HCT116 (cell line): ENCODE results near the gene CAPN10. TPM values are rescaled to one million over a fixed set of nuclear protein-coding genes. Genes with fewer than 3 reads are reported as not detected.

Experiments used
- ATAC-seq: fragments of 200-7000 bp; cut with Tn5 transposase; 2 replicates; pipeline ENCODE4 v1.9.1; 2020; ENCODE audit warnings: mild to moderate bottlenecking, moderate library complexity
- BruUV-seq: library from RNA; stranded (reverse); fragments of 400-500 nt; replicated peaks from 2 replicates; lab custom pipeline; 2021; lab: Mats Ljungman, UMichigan
- CTCF ChIA-PET: fragments of 300-600 bp; sonication (Branson Sonifier 250); formaldehyde crosslinking; loops from one replicate; lab custom pipeline; 2021; ENCODE audit warnings: antibody characterized with exemption; lab: Charles Lee
- POLR2A ChIA-PET: fragments of 300-600, 350-600 bp; sonication (Branson Sonifier 250); formaldehyde crosslinking; loops from one replicate; lab custom pipeline; 2021; ENCODE audit warnings: antibody characterized with exemption; lab: Charles Lee
- RAD21 ChIA-PET, 2 experiments: fragments of 300-600 bp; sonication (Branson Sonifier 250); formaldehyde crosslinking; loops; one replicate each; lab custom pipeline; 2023; ENCODE audit warnings: low total read pairs in 2 of 2; ENCODE audit not compliant: uncharacterized antibody in 2 of 2, unreplicated experiment in 2 of 2, low non-redundant PET in 1 of 2; lab: Charles Lee
- DNase-seq: peaks from one replicate; pipeline ENCODE4 v3.0.0-alpha.2; 2010; ENCODE audit warnings: low read depth, low spot score
- H2AFZ ChIP-seq: fragments of 200-600 bp; shearing (Covaris generic), sonication (generic); 2 replicates; pipeline ENCODE4 v1.6.1; 2017; ENCODE audit warnings: low read depth, mixed run types, mixed read lengths, antibody characterized with exemption, low read length; ENCODE audit not compliant: poor library complexity, severe bottlenecking
- H3K27ac ChIP-seq: 2 replicates; pipeline ENCODE4 v1.5.1; 2012; ENCODE audit warnings: low read depth, low read length
- H3K27me3 ChIP-seq: fragments of 200-600 bp; sonication (generic); 2 replicates; pipeline ENCODE4 v1.6.1; 2016; ENCODE audit warnings: mixed run types, low read length, mixed read lengths; ENCODE audit not compliant: insufficient read depth
- H3K36me3 ChIP-seq, 2 experiments: fragments of 200-500 bp in 1 of 2; fragments of 200-600 bp in 1 of 2; sonication (Bioruptor generic) in 1 of 2; sonication (generic) in 1 of 2; 2 replicates each; pipeline versions ENCODE4 v1.5.1 to v1.6.1; 2014 to 2016; ENCODE audit warnings: low read length in 2 of 2, inconsistent platforms in 1 of 2, mixed read lengths in 1 of 2, mixed run types in 1 of 2; ENCODE audit not compliant: insufficient read depth in 2 of 2, control insufficient read depth in 1 of 2
- H3K4me1 ChIP-seq, 2 experiments: fragments of 200-600 bp in 1 of 2; sonication (generic) in 1 of 2; 2 replicates each; pipeline versions ENCODE4 v1.5.1 to v1.6.1; 2012 to 2017; ENCODE audit warnings: low read length in 2 of 2, inconsistent platforms in 1 of 2, mild to moderate bottlenecking in 1 of 2, mixed read lengths in 1 of 2, mixed run types in 1 of 2, moderate library complexity in 1 of 2; ENCODE audit not compliant: insufficient read depth in 2 of 2, control insufficient read depth in 1 of 2
- H3K4me2 ChIP-seq: fragments of 200-600 bp; sonication (generic); 2 replicates; pipeline ENCODE4 v1.6.1; 2017; ENCODE audit warnings: mixed run types, low read length, mixed read lengths
- H3K4me3 ChIP-seq, 2 experiments: fragments of 200-600 bp in 1 of 2; sonication (generic) in 1 of 2; replicated peaks in 1 of 2; 2 replicates each; pipeline ENCODE4 v1.5.1; 2011 to 2016; ENCODE audit warnings: low read length in 2 of 2, control low read depth in 1 of 2, low read depth in 1 of 2, mild to moderate bottlenecking in 1 of 2, mixed read lengths in 1 of 2, mixed run types in 1 of 2
- H3K79me2 ChIP-seq: fragments of 200-600 bp; sonication (generic); 2 replicates; pipeline ENCODE4 v1.6.1; 2017; ENCODE audit warnings: mild to moderate bottlenecking, mixed run types, low read length, moderate library complexity, mixed read lengths; ENCODE audit not compliant: insufficient read depth
- H3K9ac ChIP-seq: fragments of 200-600 bp; sonication (generic); 2 replicates; pipeline ENCODE4 v1.6.1; 2016; ENCODE audit warnings: low read length, mixed read lengths
- H3K9me2 ChIP-seq: fragments of 200-600 bp; sonication (generic), shearing (Covaris generic); 2 replicates; pipeline ENCODE4 v1.6.1; 2017; ENCODE audit warnings: mixed run types, mild to moderate bottlenecking, moderate library complexity; ENCODE audit not compliant: insufficient read depth
- H3K9me3 ChIP-seq, 2 experiments: fragments of 200-500 bp in 1 of 2; fragments of 200-600 bp in 1 of 2; sonication (Bioruptor generic) in 1 of 2; sonication (generic) in 1 of 2; 2 replicates each; pipeline ENCODE4 v1.6.1; 2014 to 2017; ENCODE audit warnings: low read length in 2 of 2, mixed read lengths in 2 of 2, inconsistent platforms in 1 of 2, low read depth in 1 of 2, mild to moderate bottlenecking in 1 of 2, mixed run types in 1 of 2, moderate library complexity in 1 of 2; ENCODE audit not compliant: control insufficient read depth in 1 of 2, insufficient read depth in 1 of 2
- H4K20me1 ChIP-seq: fragments of 200-600 bp; sonication (generic), shearing (Covaris generic); 2 replicates; pipeline ENCODE4 v1.6.1; 2017; ENCODE audit warnings: mixed run types, mild to moderate bottlenecking, moderate library complexity; ENCODE audit not compliant: insufficient read depth
- CTCF ChIP-seq, 3 experiments: fragments of 200-600 bp in 1 of 3; sonication (generic) in 1 of 3; IDR thresholded peaks in 2 of 3; conservative IDR thresholded peaks in 1 of 3; 2 replicates each; pipeline ENCODE4 v1.5.1; 2012 to 2017; ENCODE audit warnings: low read depth in 2 of 3, low read length in 2 of 3, antibody characterized with exemption in 1 of 3, borderline replicate concordance in 1 of 3, control low read depth in 1 of 3, mild to moderate bottlenecking in 1 of 3, mixed read lengths in 1 of 3, mixed run types in 1 of 3, moderate library complexity in 1 of 3; ENCODE audit not compliant: insufficient read depth in 1 of 3
- EGR1 ChIP-seq: IDR thresholded peaks from 2 replicates; pipeline ENCODE4 v1.6.1; 2012; ENCODE audit warnings: low read depth
- EZH2 ChIP-seq: fragments of 200-600 bp; sonication (generic); IDR thresholded peaks from 2 replicates; pipeline ENCODE4 v1.6.1; 2017; ENCODE audit warnings: antibody characterized with exemption, mixed run types
- POLR2A ChIP-seq: IDR thresholded peaks from 2 replicates; pipeline ENCODE4 v1.7.0; 2011; ENCODE audit warnings: borderline replicate concordance; ENCODE audit not compliant: insufficient read depth, insufficient read length; ENCODE audit errors: extremely low read depth
- SIN3A ChIP-seq: IDR thresholded peaks from 2 replicates; pipeline ENCODE4 v1.6.1; 2012; ENCODE audit warnings: low read depth
- SP1 ChIP-seq: IDR thresholded peaks from 2 replicates; pipeline ENCODE4 v1.6.1; 2012; ENCODE audit warnings: low read depth
- ZBTB33 ChIP-seq: IDR thresholded peaks from 2 replicates; pipeline ENCODE4 v1.6.1; 2011; ENCODE audit warnings: mild to moderate bottlenecking, low read length, moderate library complexity; ENCODE audit not compliant: insufficient replicate concordance; ENCODE audit errors: extremely low read depth
- intact Hi-C: fragments of 100-400 bp; cut with micrococcal nuclease; formaldehyde crosslinking; loops from 2 replicates; pipeline ENCODE4 v1.10.0; 2022
- total RNA-seq: library from RNA; stranded (reverse); gene quantifications from one replicate; pipeline ENCODE4 v1.2.1, GENCODE V29; 2021; ENCODE audit not compliant: unreplicated experiment

Gene CAPN10
- total RNA-seq, 1 experiment from 2014 or later: 40.7 TPM

- H3K27me3 ChIP-seq: peaks cover 20% of the 10 kb centered on the region
- ChIA-PET CTCF (no interaction called here), POLR2A (no interaction called here), RAD21 (no interaction called here)
- intact Hi-C loops: no loop called here
- no peak overlapping the region for H3K27ac ChIP-seq
- DNase-seq (no peak), ATAC-seq (no peak)
- H3K9me2 ChIP-seq: no peaks in the 10 kb centered on the region
- no peaks in the 10 kb centered on the region; a peak in 1 of 4 replicates for H3K9me3 ChIP-seq
- no peak overlapping the region for H3K9ac ChIP-seq
- BruUV-seq: no TSS peak
- TF ChIP-seq POLR2A (no peak), EGR1 (no peak), SIN3A (no peak), SP1 (no peak), EZH2 (no peak), CTCF (IDR thresholded peaks at IDR 0.05 in 2 of 3, conservative IDR thresholded peaks at IDR 0.05 in 1 of 3; ENCODE audit: borderline replicate concordance in 1 of 3, insufficient read depth in 1 of 3, low read depth in 2 of 3, low read length in 2 of 3) (no peak), ZBTB33 (no peak)
- H4K20me1 ChIP-seq: no peaks in the 10 kb centered on the region
- H3K4me1 ChIP-seq: no peaks in the 10 kb centered on the region
- H3K36me3 ChIP-seq: no peaks in the 10 kb centered on the region
- H3K4me3 ChIP-seq: no peak overlapping the region
- no peaks in the 10 kb centered on the region for H3K79me2 ChIP-seq
- H2AFZ ChIP-seq: no peak overlapping the region
- no peak overlapping the region for H3K4me2 ChIP-seq
These were observed 60.5 kb downstream of the CAPN10 start for GRCh38 chr2:240646900-240647502.
